A673 (cell line): ENCODE results near the gene FAAP100. TPM values are rescaled to one million over a fixed set of nuclear protein-coding genes. Genes with fewer than 3 reads are reported as not detected.

Experiments
- BruUV-seq: library from RNA; stranded (reverse); fragments of 400-500 nt; replicated peaks from 2 replicates; lab custom pipeline; 2021; lab: Mats Ljungman, UMichigan
- CTCF ChIA-PET: fragments of 300-600 bp; sonication (Branson Sonifier 250); formaldehyde crosslinking; loops from one replicate; lab custom pipeline; 2022; ENCODE audit warnings: antibody characterized with exemption; lab: Charles Lee
- POLR2A ChIA-PET: fragments of 300-600 bp; sonication (Branson Sonifier 250); formaldehyde crosslinking; loops from one replicate; lab custom pipeline; 2022; ENCODE audit warnings: antibody characterized with exemption; ENCODE audit not compliant: low non-redundant PET; lab: Charles Lee
- DNase-seq: peaks from one replicate; pipeline ENCODE4 v3.0.0-alpha.2; 2015; ENCODE audit warnings: low spot score
- H3K27ac ChIP-seq: fragments of 200-600 bp; sonication (generic); 2 replicates; pipeline ENCODE4 v1.5.1; 2016; ENCODE audit warnings: mixed run types, low read depth, mild to moderate bottlenecking, mixed read lengths, antibody characterized with exemption, low read length; ENCODE audit not compliant: poor library complexity, severe bottlenecking
- H3K27me3 ChIP-seq: fragments of 200-600 bp; sonication (generic); replicated peaks from 2 replicates; pipeline ENCODE4 v1.6.1; 2017; ENCODE audit warnings: mixed run types, low read depth, mild to moderate bottlenecking, mixed read lengths, antibody characterized with exemption, low read length; ENCODE audit not compliant: insufficient read depth, poor library complexity
- H3K36me3 ChIP-seq: fragments of 200-600 bp; sonication (generic); 2 replicates; pipeline ENCODE4 v1.6.1; 2016; ENCODE audit warnings: mixed run types, mild to moderate bottlenecking, mixed read lengths, antibody characterized with exemption, low read length; ENCODE audit not compliant: insufficient read depth, poor library complexity, severe bottlenecking
- H3K4me1 ChIP-seq: fragments of 200-600 bp; sonication (generic); 2 replicates; pipeline ENCODE4 v1.6.1; 2017; ENCODE audit warnings: mixed run types, mild to moderate bottlenecking, mixed read lengths, antibody characterized with exemption, low read length; ENCODE audit not compliant: insufficient read depth, poor library complexity, severe bottlenecking
- H3K4me3 ChIP-seq: fragments of 200-600 bp; sonication (generic); 2 replicates; pipeline ENCODE4 v1.5.1; 2016; ENCODE audit warnings: low read depth, mixed run types, mild to moderate bottlenecking, mixed read lengths, low read length; ENCODE audit not compliant: poor library complexity, severe bottlenecking
- H3K9me3 ChIP-seq: fragments of 200-600 bp; sonication (generic); 2 replicates; pipeline ENCODE4 v1.6.1; 2016; ENCODE audit warnings: mixed run types, low read depth, mild to moderate bottlenecking, mixed read lengths, antibody characterized with exemption, low read length; ENCODE audit not compliant: poor library complexity, severe bottlenecking
- EZH2 ChIP-seq: fragments of 200-600 bp; sonication (generic); IDR thresholded peaks from 2 replicates; pipeline ENCODE4 v1.6.1; 2017; ENCODE audit warnings: borderline replicate concordance, low read depth, mild to moderate bottlenecking, mixed read lengths, antibody characterized with exemption, low read length; ENCODE audit not compliant: poor library complexity, severe bottlenecking
- intact Hi-C: fragments of 100-400 bp; cut with micrococcal nuclease; formaldehyde crosslinking; loops from one replicate; pipeline ENCODE4 v1.10.0; 2022; ENCODE audit not compliant: unreplicated experiment
- total RNA-seq: library from RNA; stranded (reverse); gene quantifications from 2 replicates; pipeline ENCODE4 v1.2.3, GENCODE V29; 2021
- TF ChIP-seq, protein P1 (sequence below): fragments of 300-800, 200-600 bp; sonication (generic); conservative IDR thresholded peaks from 2 replicates; pipeline ENCODE4 v1.5.1; 2017; ENCODE audit warnings: low read depth, mild to moderate bottlenecking, antibody characterized with exemption, low read length, moderate library complexity, mixed read lengths

The FAAP100 gene
- total RNA-seq, 1 experiment from 2014 or later: 49.4 TPM

GRCh38 chr17:81539961-81540675, 12.0 kb downstream of the FAAP100 start:
- no peak for DNase-seq
- intact Hi-C loops: no loop called here
- Histone ChIP-seq H3K4me1 (no peaks in the 10 kb centered on the region), H3K9me3 (no peaks in the 10 kb centered on the region), H3K27me3 (peaks cover 11% of the 10 kb centered on the region), H3K4me3 (no peak overlapping the region), H3K27ac (no peak overlapping the region), H3K36me3 (peaks cover 11% of the 10 kb centered on the region)
- TF ChIP-seq, protein P1, sequence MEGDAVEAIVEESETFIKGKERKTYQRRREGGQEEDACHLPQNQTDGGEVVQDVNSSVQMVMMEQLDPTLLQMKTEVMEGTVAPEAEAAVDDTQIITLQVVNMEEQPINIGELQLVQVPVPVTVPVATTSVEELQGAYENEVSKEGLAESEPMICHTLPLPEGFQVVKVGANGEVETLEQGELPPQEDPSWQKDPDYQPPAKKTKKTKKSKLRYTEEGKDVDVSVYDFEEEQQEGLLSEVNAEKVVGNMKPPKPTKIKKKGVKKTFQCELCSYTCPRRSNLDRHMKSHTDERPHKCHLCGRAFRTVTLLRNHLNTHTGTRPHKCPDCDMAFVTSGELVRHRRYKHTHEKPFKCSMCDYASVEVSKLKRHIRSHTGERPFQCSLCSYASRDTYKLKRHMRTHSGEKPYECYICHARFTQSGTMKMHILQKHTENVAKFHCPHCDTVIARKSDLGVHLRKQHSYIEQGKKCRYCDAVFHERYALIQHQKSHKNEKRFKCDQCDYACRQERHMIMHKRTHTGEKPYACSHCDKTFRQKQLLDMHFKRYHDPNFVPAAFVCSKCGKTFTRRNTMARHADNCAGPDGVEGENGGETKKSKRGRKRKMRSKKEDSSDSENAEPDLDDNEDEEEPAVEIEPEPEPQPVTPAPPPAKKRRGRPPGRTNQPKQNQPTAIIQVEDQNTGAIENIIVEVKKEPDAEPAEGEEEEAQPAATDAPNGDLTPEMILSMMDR: no peak
- no peak for TF ChIP-seq EZH2
- ChIA-PET CTCF (no interaction called here), POLR2A (no interaction called here)
- BruUV-seq: TSS peak; percentile 25

GRCh38 chr17:81539571-81539900, 12.6 kb downstream of the FAAP100 start:
- no peak for DNase-seq
- CTCF ChIA-PET: no interaction called here
- H3K9me3 ChIP-seq: no peaks in the 10 kb centered on the region
- H3K27ac ChIP-seq: no peak overlapping the region
- BruUV-seq: no TSS peak
- peaks cover 11% of the 10 kb centered on the region for H3K27me3 ChIP-seq
- POLR2A ChIA-PET: no interaction called here
- no peak overlapping the region for H3K4me3 ChIP-seq
- no peak for TF ChIP-seq EZH2
- TF ChIP-seq, protein P1: no peak
- H3K36me3 ChIP-seq: peaks cover 9% of the 10 kb centered on the region
- no peaks in the 10 kb centered on the region for H3K4me1 ChIP-seq
- intact Hi-C loops: no loop called here

- BruUV-seq: no TSS peak
- no peak for TF ChIP-seq EZH2
- TF ChIP-seq, protein P1: no peak
- Histone ChIP-seq H3K27ac (no peak overlapping the region), H3K36me3 (peaks cover 4% of the 10 kb centered on the region), H3K4me3 (no peak overlapping the region), H3K4me1 (no peaks in the 10 kb centered on the region), H3K27me3 (peaks cover 11% of the 10 kb centered on the region), H3K9me3 (no peaks in the 10 kb centered on the region)
- DNase-seq: no peak
- CTCF ChIA-PET: interaction anchor here (0.6 kb wide), 1 partner anchor 34 kb away, joined by 3 read pairs; no protein-coding TSS in a partner anchor
- intact Hi-C loops: no loop called here
- POLR2A ChIA-PET: no interaction called here
These were observed 13.2 kb downstream of the FAAP100 start for GRCh38 chr17:81538651-81539570.
